Loucy (cell line): ENCODE results near the gene HOXA3.

Source experiments
- CTCF ChIP-seq: fragments of 200-600 bp; sonication (generic); conservative IDR thresholded peaks from 2 replicates; pipeline ENCODE4 v1.5.1; 2014; ENCODE audit warnings: mild to moderate bottlenecking, antibody characterized with exemption, low read length
- EZH2phosphoT487 ChIP-seq: fragments of 200-600 bp; IDR thresholded peaks from 2 replicates; pipeline ENCODE4 v1.6.1; 2018; ENCODE audit warnings: antibody characterized with exemption, mild to moderate bottlenecking, moderate library complexity, borderline replicate concordance

DNA sequence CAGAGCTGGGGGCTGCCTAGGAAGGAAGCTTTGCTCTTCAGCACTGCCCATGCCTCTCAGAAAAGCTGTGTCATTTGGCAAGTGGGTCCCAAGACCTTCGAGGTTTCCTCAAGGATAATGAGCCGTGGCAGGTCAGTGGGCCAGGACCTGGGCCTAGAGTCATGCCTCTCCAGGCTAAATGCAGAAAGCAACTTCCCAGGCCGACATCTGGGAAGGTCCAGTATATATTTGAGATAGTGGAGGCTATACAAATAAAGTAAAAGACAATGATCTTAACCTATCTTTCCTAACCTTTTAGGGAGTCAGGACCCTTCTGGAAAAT, 24.1 kb upstream of the HOXA3 start:
- TF ChIP-seq CTCF (no peak), EZH2phosphoT487 (no peak)
